Kidney (tissue), 14 donors: Measurements from ENCODE around the gene NF2. TPM values are rescaled to one million over a fixed set of nuclear protein-coding genes. Genes with fewer than 3 reads are reported as not detected.

Experiments
- DNase-seq, 5 donors: peaks; one replicate each; pipeline ENCODE4 v3.0.0-alpha.2; 2013 to 2020
- FAIRE-seq: peaks from 2 replicates; lab custom pipeline; 2012; peaks lifted over from hg19 to GRCh38; lab: Jason Lieb, UNC
- H3K27ac ChIP-seq, 2 donors: one replicate each; pipeline ENCODE4 v1.7.0; 2013; ENCODE audit warnings: low read depth in 2 of 2, low read length in 2 of 2, inconsistent platforms in 1 of 2
- H3K27me3 ChIP-seq: one replicate; pipeline ENCODE4 v1.7.1; 2013; ENCODE audit warnings: low read length, inconsistent platforms; ENCODE audit not compliant: control insufficient read depth, insufficient read depth
- H3K36me3 ChIP-seq, 3 donors: one replicate each; pipeline versions ENCODE4 v1.7.0 to v1.7.1; 2013; ENCODE audit warnings: low read length in 3 of 3, control low read depth in 1 of 3, inconsistent platforms in 1 of 3; ENCODE audit not compliant: insufficient read depth in 3 of 3, control insufficient read depth in 2 of 3
- H3K4me1 ChIP-seq, 3 donors: one replicate each; pipeline versions ENCODE4 v1.7.0 to v1.7.1; 2013; ENCODE audit warnings: low read length in 3 of 3, inconsistent platforms in 1 of 3, low read depth in 1 of 3; ENCODE audit not compliant: control insufficient read depth in 2 of 3, insufficient read depth in 2 of 3
- H3K4me3 ChIP-seq, 3 donors: one replicate each; pipeline versions ENCODE4 v1.7.0 to v1.8.1; 2013; ENCODE audit warnings: low read length in 3 of 3, control low read depth in 1 of 3, inconsistent platforms in 1 of 3
- H3K9ac ChIP-seq, 3 donors: one replicate each; pipeline versions ENCODE4 v1.7.0 to v1.7.1; 2013; ENCODE audit warnings: low read length in 3 of 3, control low read depth in 1 of 3, inconsistent platforms in 1 of 3
- H3K9me3 ChIP-seq, 3 donors: one replicate each; pipeline versions ENCODE4 v1.7.0 to v1.7.1; 2013; ENCODE audit warnings: low read length in 3 of 3, control low read depth in 1 of 3, inconsistent platforms in 1 of 3; ENCODE audit not compliant: control insufficient read depth in 2 of 3, insufficient read depth in 1 of 3
- intact Hi-C: fragments of 100-400 bp; cut with DNase I; formaldehyde crosslinking; loops from one replicate; pipeline ENCODE4 v1.11.1; 2022
- polyA plus RNA-seq: library from polyadenylated mRNA; stranded (reverse); fragments of 350-450 nt; fragmentation: Illumina TruSeq; extraction: RNeasy Lipid Tissue Mini Kit (QIAGEN cat#74804); gene quantifications from one replicate; pipeline ENCODE4 v1.2.3, GENCODE V29; 2014; ENCODE audit warnings: low read depth, low replicate concordance; ENCODE audit not compliant: insufficient read depth
- total RNA-seq: library from RNA; stranded (reverse); fragmentation: NEBNext Ultra II Directional; extraction: Animal tissue kit (Norgen Biotek cat#: 25700); gene quantifications from one replicate; pipeline ENCODE4 v1.2.1, GENCODE V29; 2021
- TF ChIP-seq, protein P1 (sequence below): IDR thresholded peaks from 3 replicates; pipeline ENCODE4 v1.5.1; 2012; ENCODE audit warnings: mild to moderate bottlenecking, moderate library complexity, borderline replicate concordance; ENCODE audit not compliant: insufficient read depth; ENCODE audit errors: extremely low read depth
- donor health status: control.
- donor health status: control.
- donor health status: control.
- donor health status: control.
- donor health status: control.
- donor health status: DM: yes; HTN: yes; CAD: no.
- donor health status: Normal renal cell carcinoma (clear cell type).

NF2 gene
- total and polyA plus RNA-seq, 2 donors from 2014 or later: 15.4 to 60.6 TPM

DNA sequence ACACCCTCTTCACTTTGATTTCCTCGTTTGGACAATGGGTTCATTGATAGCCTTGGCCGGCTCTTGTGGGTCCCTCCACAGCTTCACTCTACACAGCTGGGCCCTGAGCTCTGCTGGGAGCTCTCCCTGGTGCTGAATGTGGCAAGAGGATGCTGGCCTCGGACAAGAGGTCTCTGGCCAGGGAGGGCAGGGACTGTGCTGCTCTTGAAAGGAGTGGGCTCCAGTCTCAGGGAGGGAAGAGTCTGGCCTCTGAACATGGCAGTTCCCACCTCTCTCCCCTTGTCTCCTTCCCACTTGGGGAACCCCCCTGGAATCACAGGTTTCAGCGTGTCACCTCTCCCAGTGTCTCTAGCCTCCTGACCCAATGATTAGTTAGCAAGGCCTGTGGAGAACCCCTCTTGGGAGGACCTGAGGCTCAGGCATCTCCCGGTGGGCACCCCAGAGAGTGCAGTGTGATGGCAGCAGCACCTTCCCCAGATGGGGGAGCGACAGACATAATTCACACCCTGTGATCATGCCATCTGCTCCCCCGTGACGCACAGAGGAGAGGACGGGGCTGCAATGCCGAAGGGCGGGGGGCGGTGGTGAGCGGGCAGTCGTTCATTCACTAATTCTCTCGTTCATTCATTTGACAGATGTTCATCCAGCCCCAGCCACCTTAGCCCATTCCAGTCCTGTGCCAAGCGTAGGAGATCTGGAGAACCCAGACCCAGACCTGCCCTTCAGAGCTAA, 113.5 kb downstream of the NF2 start:
- TF ChIP-seq, protein P1, sequence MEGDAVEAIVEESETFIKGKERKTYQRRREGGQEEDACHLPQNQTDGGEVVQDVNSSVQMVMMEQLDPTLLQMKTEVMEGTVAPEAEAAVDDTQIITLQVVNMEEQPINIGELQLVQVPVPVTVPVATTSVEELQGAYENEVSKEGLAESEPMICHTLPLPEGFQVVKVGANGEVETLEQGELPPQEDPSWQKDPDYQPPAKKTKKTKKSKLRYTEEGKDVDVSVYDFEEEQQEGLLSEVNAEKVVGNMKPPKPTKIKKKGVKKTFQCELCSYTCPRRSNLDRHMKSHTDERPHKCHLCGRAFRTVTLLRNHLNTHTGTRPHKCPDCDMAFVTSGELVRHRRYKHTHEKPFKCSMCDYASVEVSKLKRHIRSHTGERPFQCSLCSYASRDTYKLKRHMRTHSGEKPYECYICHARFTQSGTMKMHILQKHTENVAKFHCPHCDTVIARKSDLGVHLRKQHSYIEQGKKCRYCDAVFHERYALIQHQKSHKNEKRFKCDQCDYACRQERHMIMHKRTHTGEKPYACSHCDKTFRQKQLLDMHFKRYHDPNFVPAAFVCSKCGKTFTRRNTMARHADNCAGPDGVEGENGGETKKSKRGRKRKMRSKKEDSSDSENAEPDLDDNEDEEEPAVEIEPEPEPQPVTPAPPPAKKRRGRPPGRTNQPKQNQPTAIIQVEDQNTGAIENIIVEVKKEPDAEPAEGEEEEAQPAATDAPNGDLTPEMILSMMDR: no peak
- H3K36me3 ChIP-seq: no peaks in the 10 kb centered on the region
- no peak overlapping the region for H3K9ac ChIP-seq
- H3K27me3 ChIP-seq: peaks cover 6% of the 10 kb centered on the region
- no peaks in the 10 kb centered on the region for H3K9me3 ChIP-seq
- no peak overlapping the region for H3K27ac ChIP-seq
- H3K4me1 ChIP-seq: peaks cover 0 to 3% (median 0%) of the 10 kb centered on the region in 3 donors
- intact Hi-C loops: no loop called here
- DNase-seq (peak in 4 of 5 donors; percentile 84 to 94 (median 90)), FAIRE-seq (no peak)
- no peak overlapping the region for H3K4me3 ChIP-seq

DNA sequence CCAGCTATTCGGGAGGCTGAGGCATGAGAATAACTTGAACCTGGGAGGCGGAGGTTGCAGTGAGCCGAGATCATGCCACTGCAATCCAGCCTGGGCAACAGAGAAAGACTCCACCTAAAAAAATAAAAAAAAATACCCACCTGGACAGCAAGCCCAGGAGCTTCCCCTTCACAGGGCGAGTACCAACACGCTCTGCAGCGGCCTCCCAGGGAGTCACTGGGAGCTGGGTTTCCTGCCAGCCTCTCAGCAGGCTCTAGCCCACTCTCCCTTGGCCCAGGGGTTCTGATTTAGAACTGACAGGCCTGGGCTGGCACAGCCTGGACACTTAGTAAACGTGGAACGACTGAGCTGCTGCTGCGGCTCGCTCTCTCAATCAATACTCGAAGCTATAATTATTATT, 114.4 kb downstream of the NF2 start:
- intact Hi-C loops: no loop called here

DNA sequence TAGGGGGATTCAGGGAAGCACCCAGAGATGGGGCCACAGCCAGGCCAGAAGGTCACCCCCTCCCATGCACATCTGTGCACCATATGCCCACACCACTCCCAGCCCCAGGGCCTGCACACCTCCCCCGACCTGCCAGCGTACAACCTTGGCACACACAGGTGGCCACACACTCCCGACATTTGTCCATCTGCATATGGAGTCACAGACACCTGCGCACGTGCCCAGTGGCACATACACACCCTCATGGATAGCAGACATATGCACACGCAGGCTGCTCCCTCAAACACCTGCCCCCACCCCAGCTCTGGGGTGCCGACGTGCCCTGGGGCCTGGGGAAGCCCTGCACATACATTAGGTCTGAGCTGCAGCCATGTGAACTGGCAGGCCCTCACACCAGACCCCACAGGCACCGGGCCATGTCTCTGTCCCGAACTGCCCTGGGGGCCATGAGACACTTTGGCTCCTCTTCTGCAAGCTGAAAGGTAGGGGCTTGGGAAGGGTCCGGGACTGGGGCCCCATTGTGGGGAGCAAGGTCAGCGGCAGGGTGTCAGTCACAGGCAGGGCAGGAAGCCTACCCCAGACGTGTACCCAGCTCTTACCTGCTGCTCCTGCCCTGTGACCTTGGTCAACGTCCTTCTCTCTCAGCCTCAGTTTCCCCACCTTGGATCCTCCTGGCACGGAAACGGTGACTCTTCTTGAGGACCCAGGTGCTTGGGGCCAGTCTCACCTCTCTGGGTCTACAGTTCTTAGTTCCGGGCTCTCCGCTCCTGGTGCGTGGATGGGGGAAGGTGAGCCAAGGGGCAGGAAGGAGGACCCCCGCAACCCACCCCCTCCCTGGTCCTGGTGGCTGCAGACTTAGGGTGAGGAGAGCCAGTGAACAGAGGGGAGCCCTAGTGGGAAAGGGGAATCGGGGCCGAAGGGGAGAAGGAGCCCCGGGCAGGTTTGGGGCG, 115.8 kb downstream of the NF2 start:
- Histone ChIP-seq H3K4me1 (peaks cover 0 to 3% (median 0%) of the 10 kb centered on the region in 3 donors), H3K9me3 (no peaks in the 10 kb centered on the region), H3K27ac (no peak overlapping the region), H3K27me3 (peaks cover 6% of the 10 kb centered on the region), H3K9ac (no peak overlapping the region), H3K4me3 (no peak overlapping the region), H3K36me3 (no peaks in the 10 kb centered on the region)
- intact Hi-C loops: no loop called here
- DNase-seq (no peak), FAIRE-seq (no peak)
- TF ChIP-seq, protein P1: no peak

More for the DNA sequence above, 114.4 kb downstream of the NF2 start:
- Histone ChIP-seq H3K27me3 (peaks cover 6% of the 10 kb centered on the region), H3K9ac (no peak overlapping the region), H3K27ac (no peak overlapping the region), H3K4me3 (no peak overlapping the region), H3K36me3 (no peaks in the 10 kb centered on the region), H3K9me3 (no peaks in the 10 kb centered on the region), H3K4me1 (peaks cover 0 to 3% (median 0%) of the 10 kb centered on the region in 3 donors)
- TF ChIP-seq, protein P1: no peak
- no peak for FAIRE-seq
- no peak for DNase-seq
